ENCODE data around the gene LYG1.
A peak's percentile ranks its signal among the peaks of the same experiment; 100 is the strongest.
"Not testable (repeated sequence)": the region's sequence is repeated elsewhere in the genome, so short reads cannot be mapped to it uniquely, and the experiment has no call there.

The LYG1 gene

GRCh38 chr2:99301097-99301496, at the start of gene LYG1:
TSS of gene LYG1 (minus strand) at chr2:99301197. CDS start at chr2:99295670, 5,527 bp downstream.
- not testable (repeated sequence) for DNase-seq (ENCODE audit: low spot score)

DNA sequence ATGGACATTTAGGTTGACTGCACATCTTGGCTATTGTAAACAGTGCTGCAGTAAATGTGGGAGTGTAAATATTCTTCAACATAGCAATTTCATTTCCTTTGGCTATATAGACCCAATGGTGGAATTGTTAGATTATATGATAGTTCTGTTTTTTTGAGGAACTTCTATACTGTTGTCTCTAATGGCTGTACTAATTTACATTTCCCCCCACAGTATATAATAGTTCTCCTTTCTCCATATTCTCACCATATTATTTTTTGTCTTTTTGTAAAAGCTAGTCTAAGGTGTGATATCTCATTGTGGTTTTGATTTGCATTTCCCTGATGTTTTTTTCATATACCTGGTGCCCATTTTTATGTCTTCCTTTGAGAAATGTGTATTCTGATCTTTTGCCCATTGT, 49.2 kb upstream of the LYG1 start:
- DNase-seq (ENCODE audit: low spot score): no peak

- DNase-seq (ENCODE audit: low spot score): no peak
Measured at GRCh38 chr2:99348173-99348572, 47.2 kb upstream of the LYG1 start.

GRCh38 chr2:99346218-99346617, 45.2 kb upstream of the LYG1 start:
- no peak for DNase-seq (ENCODE audit: low spot score)

DNA sequence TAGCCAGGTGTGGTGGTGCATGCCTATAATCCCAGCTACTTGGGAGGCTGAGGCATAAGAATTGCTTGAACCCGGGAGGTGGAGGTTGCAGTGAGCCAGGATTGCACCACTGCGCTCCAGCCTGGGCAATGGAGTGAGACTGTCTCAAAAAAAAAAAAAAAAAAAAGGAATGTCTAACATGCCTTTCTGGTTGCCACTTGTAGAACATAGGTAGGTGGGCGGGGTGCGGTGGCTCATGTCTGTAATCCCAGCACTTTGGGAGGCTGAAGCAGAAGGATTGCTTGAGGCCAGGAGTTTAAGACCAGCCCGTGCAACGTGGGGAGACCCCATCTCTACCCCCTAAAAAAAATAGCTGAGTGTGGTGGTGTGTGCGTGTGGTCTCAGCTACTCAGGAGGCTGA, 44.4 kb upstream of the LYG1 start:
- not testable (repeated sequence) for DNase-seq (ENCODE audit: low spot score)

DNA sequence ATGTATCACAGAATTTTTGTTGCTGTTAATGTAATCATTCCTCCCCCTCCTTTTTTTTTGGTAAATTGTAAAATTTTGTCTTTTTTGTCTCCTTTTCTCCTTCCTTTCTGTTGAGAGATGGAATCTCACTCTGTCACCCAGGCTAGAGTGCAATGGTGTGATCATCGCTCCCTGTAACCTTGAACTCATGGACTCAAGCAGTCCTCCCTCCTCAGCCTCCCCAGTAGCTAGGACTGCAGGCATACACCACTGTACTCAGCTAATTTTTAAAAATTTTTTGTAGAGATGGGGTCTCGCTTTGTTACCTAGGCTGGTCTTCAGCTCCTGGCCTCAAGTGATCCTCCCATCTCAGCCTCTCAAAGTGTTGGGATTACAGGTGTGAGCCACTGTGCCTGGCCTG, 41.5 kb upstream of the LYG1 start:
- DNase-seq (ENCODE audit: low spot score): no peak

- DNase-seq (ENCODE audit: low spot score): no peak
Measured at GRCh38 chr2:99340669-99341236, 39.8 kb upstream of the LYG1 start.

GRCh38 chr2:99338029-99338585, 37.1 kb upstream of the LYG1 start:
- DNase-seq (ENCODE audit: low spot score): no peak

DNA sequence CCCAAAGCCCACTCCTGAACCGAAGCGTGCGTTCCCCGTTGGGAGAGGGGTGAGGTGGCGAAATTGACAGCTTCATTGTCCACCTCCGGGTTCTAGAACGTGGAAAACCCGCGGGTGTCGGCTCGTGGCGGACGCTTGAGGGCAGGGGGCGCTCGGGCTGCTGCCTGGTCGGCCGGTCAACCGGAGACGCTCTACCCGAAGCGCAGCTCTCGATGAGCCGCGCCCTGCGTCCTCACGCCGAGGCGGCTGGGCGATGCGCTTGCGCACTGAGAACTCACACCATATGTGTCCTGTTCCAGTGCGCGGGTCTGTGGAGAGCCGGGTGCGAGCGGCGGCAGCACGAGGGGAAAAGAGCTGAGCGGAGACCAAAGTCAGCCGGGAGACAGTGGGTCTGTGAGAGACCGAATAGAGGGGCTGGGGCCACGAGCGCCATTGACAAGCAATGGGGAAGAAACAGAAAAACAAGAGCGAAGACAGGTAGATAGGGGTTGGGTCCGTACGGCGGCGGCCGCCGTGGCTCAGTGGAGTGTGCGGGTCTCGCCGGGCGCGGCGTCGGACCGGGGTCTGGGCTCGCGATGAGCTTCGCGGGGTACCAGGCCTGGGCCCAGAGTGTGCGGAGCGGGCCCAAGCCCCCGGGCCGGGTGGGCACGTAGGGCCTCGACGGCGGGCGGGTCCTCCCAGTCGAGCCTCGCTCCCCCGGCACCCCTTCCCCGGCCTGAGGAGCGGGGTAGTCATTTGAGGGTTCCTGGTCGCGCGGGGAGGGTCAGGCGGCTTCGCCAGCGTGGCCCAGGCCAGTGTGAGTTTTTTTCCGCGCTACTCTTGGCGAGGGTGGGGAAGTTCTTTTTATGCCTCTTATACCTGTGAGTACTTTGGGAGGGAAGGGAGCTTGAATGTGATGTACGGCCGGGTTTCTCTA, 36.4 kb upstream of the LYG1 start, which contains the start of gene EIF5B:
Gene EIF5B (plus strand): TSS at position 277 of the 916 bp plus-strand sequence. CDS start 166 bp downstream, at position 443.
- DNase-seq (ENCODE audit: low spot score): peak; percentile 98

DNA sequence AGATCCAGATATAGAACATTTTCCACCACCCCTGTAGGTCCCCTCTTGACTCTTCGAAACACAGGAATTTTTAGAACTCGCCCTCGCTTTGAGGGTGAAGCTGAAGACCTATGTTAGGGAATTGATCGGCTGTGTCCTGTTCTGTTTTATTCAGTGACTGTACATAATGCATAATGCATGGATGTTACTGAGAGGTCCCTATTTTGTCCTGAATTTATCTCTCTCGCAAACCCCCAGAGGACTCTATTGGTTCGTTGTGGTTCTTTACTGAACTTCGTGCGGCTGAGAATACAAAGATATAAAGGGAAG, 35.8 kb upstream of the LYG1 start:
- DNase-seq (ENCODE audit: low spot score): no peak

GRCh38 chr2:99335911-99336803, 35.2 kb upstream of the LYG1 start, which contains the start of gene TXNDC9:
TSS of gene TXNDC9 (minus strand) at chr2:99336333. CDS start at chr2:99333210, 3,123 bp downstream.
- peak; percentile 99 for DNase-seq (ENCODE audit: low spot score)

- DNase-seq (ENCODE audit: low spot score): no peak
Measured at GRCh38 chr2:99325384-99325783, 24.4 kb upstream of the LYG1 start.

GRCh38 chr2:99317873-99318200, 16.8 kb upstream of the LYG1 start:
- DNase-seq (ENCODE audit: low spot score): not testable (repeated sequence)

GRCh38 chr2:99317161-99317872, 16.3 kb upstream of the LYG1 start:
- DNase-seq (ENCODE audit: low spot score): no peak

DNA sequence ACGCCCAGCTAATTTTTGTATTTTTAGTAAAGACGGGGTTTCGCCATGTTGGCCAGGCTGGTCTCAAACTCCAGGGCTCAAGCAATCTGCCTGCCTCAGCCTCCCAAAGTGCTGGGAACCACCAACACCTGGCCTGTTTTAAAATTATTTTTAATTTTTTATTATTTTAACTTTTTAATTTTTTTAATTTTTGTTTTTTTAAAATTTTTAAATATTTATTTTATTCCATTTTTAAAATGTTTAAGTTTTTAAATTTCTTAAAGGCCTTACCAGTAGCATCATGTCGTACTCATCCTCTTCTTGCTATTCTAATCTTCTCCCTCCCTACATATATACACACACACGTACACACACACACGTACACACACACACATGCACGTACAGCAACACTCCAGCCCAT, 1.4 kb downstream of the LYG1 start:
- DNase-seq (ENCODE audit: low spot score): no peak

DNA sequence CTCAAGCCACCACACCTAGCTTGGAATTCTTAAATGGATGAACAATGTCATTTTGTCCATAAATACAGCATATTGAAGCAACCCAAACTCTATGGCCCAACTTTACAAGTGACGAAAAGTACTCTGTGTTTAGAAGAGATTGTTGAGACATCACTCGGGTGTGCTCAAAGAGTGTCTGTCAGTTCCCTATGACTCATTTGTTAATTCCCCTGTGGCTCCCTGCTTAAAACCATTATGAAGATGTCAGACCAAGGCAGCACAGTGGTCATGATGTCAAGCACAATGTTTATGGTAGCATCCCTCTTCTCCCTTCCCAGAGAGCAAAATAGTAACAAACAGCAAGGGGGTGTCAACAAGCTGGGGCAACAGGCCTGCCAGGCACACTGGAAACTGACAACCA, 3.0 kb downstream of the LYG1 start:
- peak; percentile 20 for DNase-seq (ENCODE audit: low spot score)

DNA sequence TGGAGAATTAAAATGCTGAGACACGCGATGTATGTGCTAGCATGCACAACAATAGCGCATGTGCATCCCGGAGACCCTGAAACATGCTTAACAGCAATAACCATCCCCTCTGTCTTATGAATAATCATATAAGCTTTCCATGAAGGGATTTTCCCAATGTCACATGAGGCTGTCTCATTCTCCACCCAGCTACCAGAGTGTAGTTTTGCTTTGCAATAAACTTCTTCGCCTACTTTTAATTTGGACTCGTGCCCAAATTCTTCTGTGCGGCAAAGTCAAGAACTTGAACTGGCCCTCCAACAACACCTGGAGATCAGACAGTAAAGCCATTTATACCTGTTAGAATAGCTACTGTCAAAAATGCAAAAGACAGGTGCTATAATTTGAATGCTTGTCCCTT, 15.5 kb downstream of the LYG1 start:
- no peak for DNase-seq (ENCODE audit: low spot score)

- no peak for DNase-seq (ENCODE audit: low spot score)
Measured at GRCh38 chr2:99279969-99280695, 20.9 kb downstream of the LYG1 start.

DNA sequence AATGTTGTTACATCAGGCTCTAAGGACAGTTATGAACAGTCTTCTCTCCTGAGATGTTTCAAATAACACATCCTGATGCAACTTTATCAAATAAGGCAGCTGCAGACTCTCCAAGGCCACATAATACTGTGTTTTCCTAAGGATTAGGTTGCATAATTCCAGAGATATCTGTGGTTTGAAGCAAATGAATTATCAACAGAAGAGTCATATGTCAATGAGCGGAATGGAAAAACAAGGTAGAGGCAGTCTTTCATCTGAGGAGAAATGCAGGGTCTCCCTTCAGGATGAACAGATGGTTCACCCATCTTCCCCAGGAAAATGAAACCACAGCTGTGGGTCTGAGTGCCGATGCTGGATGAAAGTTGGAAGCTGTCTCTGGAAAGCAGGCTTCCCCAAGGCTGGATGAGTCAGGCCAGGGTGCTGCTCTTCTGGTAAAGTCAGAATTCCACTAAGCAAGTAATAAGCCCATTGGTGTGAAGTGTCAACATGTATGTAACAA, 22.2 kb downstream of the LYG1 start:
- DNase-seq (ENCODE audit: low spot score): peak; percentile 85

- DNase-seq (ENCODE audit: low spot score): not testable (repeated sequence)
Measured at GRCh38 chr2:99278195-99278765, 22.7 kb downstream of the LYG1 start.
